Left renal cortex interstitium (tissue), 4 donors: ENCODE results near the gene CLMN. TPM values are rescaled to one million over a fixed set of nuclear protein-coding genes. Genes with fewer than 3 reads are reported as not detected.
A peak's percentile ranks its signal among the peaks of the same experiment; 100 is the strongest.
"Not testable (repeated sequence)": the region's sequence is repeated elsewhere in the genome, so short reads cannot be mapped to it uniquely, and the experiment has no call there.

ENCODE experiments used
- DNase-seq, 4 donors: peaks; one replicate each; pipeline ENCODE4 v3.0.0-alpha.2; 2013; ENCODE audit warnings: low read depth in 4 of 4, low spot score in 2 of 4, missing footprints in 1 of 4
- polyA plus RNA-seq, 4 donors: library from polyadenylated mRNA; unstranded; fragments of 120-200 nt; gene quantifications; one replicate each; pipeline ENCODE4 v1.2.1, GENCODE V29; 2013; ENCODE audit not compliant: insufficient read length in 4 of 4

The CLMN gene
- polyA plus RNA-seq, 4 donors, result 19.0 to 38.5 (median 27.0) TPM

GRCh38 chr14:95182379-95182778 lies 137.3 kb downstream of the CLMN start:
- no peak for DNase-seq

GRCh38 chr14:95180966-95181741 lies 138.6 kb downstream of the CLMN start:
- DNase-seq, result no peak

GRCh38 chr14:95175670-95176069 lies 144.0 kb downstream of the CLMN start:
- not testable (repeated sequence) for DNase-seq

- DNase-seq, result no peak
Measured at GRCh38 chr14:95174184-95174792, 145.4 kb downstream of the CLMN start.

- no peak for DNase-seq
Measured at GRCh38 chr14:95173518-95173917, 146.2 kb downstream of the CLMN start.

- DNase-seq, result no peak
Measured at GRCh38 chr14:95167177-95167576, 152.5 kb downstream of the CLMN start.

GRCh38 chr14:95165517-95165916 lies 154.2 kb downstream of the CLMN start:
- DNase-seq, result no peak

- no peak for DNase-seq
Measured at GRCh38 chr14:95164506-95164905, 155.2 kb downstream of the CLMN start.

- no peak for DNase-seq
Measured at GRCh38 chr14:95163666-95164065, 156.0 kb downstream of the CLMN start.

- no peak for DNase-seq
Measured at GRCh38 chr14:95163132-95163531, 156.6 kb downstream of the CLMN start.

GRCh38 chr14:95162641-95163040 lies 157.1 kb downstream of the CLMN start:
- no peak for DNase-seq

GRCh38 chr14:95157327-95158189 lies 162.2 kb downstream of the CLMN start, which contains the start of gene DICER1:
TSS of gene DICER1 (minus strand) at chr14:95157529. CDS start at chr14:95133458, 24,071 bp downstream.
- DNase-seq, result peak; percentile 87 to 93 (median 90)

GRCh38 chr14:95157048-95157326 lies 162.7 kb downstream of the CLMN start:
- no peak for DNase-seq

GRCh38 chr14:95156161-95157047 lies 163.3 kb downstream of the CLMN start:
- no peak for DNase-seq

- DNase-seq, result no peak
Measured at GRCh38 chr14:95155045-95155444, 164.7 kb downstream of the CLMN start.

GRCh38 chr14:95153866-95154265 lies 165.8 kb downstream of the CLMN start:
- DNase-seq, result no peak

GRCh38 chr14:95151561-95151960 lies 168.1 kb downstream of the CLMN start:
- DNase-seq, result no peak

- DNase-seq, result no peak
Measured at GRCh38 chr14:95150910-95151309, 168.8 kb downstream of the CLMN start.

GRCh38 chr14:95149441-95149840 lies 170.3 kb downstream of the CLMN start:
- DNase-seq, result no peak

GRCh38 chr14:95147597-95147996 lies 172.1 kb downstream of the CLMN start:
- DNase-seq, result no peak
